Inflammatory macrophage (primary cell): ENCODE results near the gene PLCD4.

Source experiments
- DNase-seq, 2 donors: peaks; one replicate each; pipeline ENCODE4 v3.0.0-alpha.2; 2020 to 2022

PLCD4 gene

DNA sequence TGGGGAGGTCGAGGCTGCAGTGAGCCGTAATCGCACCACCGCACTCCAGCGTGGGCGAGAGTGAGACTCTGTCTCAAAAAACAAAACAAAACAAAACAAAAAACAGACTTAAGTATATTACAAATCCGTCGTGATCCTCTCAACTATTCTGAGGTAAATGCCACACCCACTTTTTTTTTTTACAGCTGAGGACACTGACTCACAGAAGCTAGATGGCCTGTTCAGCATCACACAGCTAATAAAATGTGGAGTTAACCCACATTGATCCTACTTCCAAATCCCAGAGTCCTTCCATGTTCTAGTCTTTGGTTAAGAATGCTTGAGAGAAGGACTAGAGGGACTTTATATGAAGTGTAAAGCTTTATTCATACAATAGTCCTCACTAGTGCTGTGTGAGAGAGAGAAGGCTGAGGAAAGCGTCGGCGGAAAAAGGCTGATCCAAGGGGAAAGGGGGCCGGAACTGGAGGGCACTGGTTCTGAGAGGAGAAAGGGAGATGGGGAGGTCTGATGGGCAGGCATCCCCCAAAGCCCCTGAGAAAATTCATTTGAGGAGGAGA is 63.5 kb downstream of the PLCD4 start:
- peak in 1 of 2 donors; percentile 8 for DNase-seq

- DNase-seq, result peak; percentile 76 to 86
Measured at GRCh38 chr2:218671654-218672566, 64.2 kb downstream of the PLCD4 start, which contains the start of the genes RNF25 and STK36. RNF25 (minus strand) TSS chr2:218672002; CDS start chr2:218671970, 32 bp downstream. STK36 (plus strand) TSS chr2:218672086; CDS start chr2:218672830, 744 bp downstream.

GRCh38 chr2:218679119-218679518 is 71.4 kb downstream of the PLCD4 start:
- peak; percentile 86 to 91 for DNase-seq

DNA sequence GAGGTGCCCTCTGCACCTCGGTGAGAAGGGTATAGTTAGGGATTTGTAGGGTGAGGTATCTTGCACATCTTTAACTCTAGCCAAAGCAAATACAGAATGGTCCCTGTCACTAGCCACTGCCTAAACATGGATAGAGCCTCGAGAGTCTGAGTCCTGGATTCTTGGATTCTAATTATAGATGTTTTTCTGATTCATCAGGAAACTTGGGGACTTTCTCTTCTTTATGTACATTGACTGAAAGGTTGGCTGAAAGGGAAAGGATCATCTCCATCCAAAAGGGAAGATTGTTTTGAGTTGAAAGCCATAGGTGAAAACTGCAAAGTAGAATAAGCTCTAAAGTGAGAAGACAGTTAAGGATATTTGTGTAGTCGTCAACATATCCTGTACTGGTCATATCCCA is 72.4 kb downstream of the PLCD4 start:
- DNase-seq, result no peak
